B cell (primary cell): Measurements from ENCODE around the gene IFNA2. TPM values are rescaled to one million over a fixed set of nuclear protein-coding genes. Genes with fewer than 3 reads are reported as not detected.
"Not testable (repeated sequence)": the region's sequence is repeated elsewhere in the genome, so short reads cannot be mapped to it uniquely, and the experiment has no call there.

Experiments used
- ATAC-seq: fragments of 200-7000 bp; cut with Tn5 transposase; one replicate; pipeline ENCODE4 v1.10.0; 2021; ENCODE audit warnings: low read depth, mild to moderate bottlenecking, moderate number of reproducible peaks, moderate library complexity
- CTCF ChIA-PET: fragments of 350-600 bp; sonication (Branson Sonifier 250); formaldehyde crosslinking; loops from one replicate; lab custom pipeline; 2021; ENCODE audit warnings: antibody characterized with exemption, inconsistent platforms; lab: Charles Lee
- POLR2A ChIA-PET: fragments of 350-600 bp; sonication (Branson Sonifier 250); formaldehyde crosslinking; loops from one replicate; lab custom pipeline; 2021; ENCODE audit warnings: antibody characterized with exemption; lab: Charles Lee
- DNase-seq: peaks from one replicate; pipeline ENCODE4 v3.0.0; 2013
- H2AFZ ChIP-seq: 2 replicates; pipeline ENCODE4 v1.6.1; 2012; ENCODE audit warnings: mild to moderate bottlenecking, low read depth, low read length; ENCODE audit not compliant: insufficient read depth, poor library complexity, severe bottlenecking
- H3K27ac ChIP-seq, 2 donors: 1 replicate in 1 of 2; 2 replicates in 1 of 2; pipeline ENCODE4 v1.5.1; 2012 to 2013; ENCODE audit warnings: low read length in 2 of 2, mild to moderate bottlenecking in 2 of 2, moderate library complexity in 1 of 2
- H3K27me3 ChIP-seq, 4 experiments: fragments of 200-600 bp in 1 of 4; sonication (generic) in 1 of 4; replicated peaks in 1 of 4; 1 replicate in 2 of 4; 2 replicates in 2 of 4; pipeline versions ENCODE4 v1.6.1 to v1.7.0; 2013 to 2016; ENCODE audit warnings: low read length in 3 of 4, mild to moderate bottlenecking in 2 of 4, mixed read lengths in 1 of 4, moderate library complexity in 1 of 4; ENCODE audit not compliant: insufficient read depth in 4 of 4, control insufficient read depth in 3 of 4; ENCODE audit errors: control extremely low read depth in 1 of 4
- H3K36me3 ChIP-seq, 2 experiments: replicated peaks in 1 of 2; 1 replicate in 1 of 2; 2 replicates in 1 of 2; pipeline versions ENCODE4 v1.6.1 to v1.7.1; 2013; ENCODE audit warnings: low read length in 1 of 2; ENCODE audit not compliant: insufficient read depth in 2 of 2, control insufficient read depth in 1 of 2; ENCODE audit errors: control extremely low read depth in 1 of 2, extremely low read depth in 1 of 2
- H3K4me1 ChIP-seq, 2 donors: fragments of 200-600 bp in 1 of 2; sonication (generic) in 1 of 2; 1 replicate in 1 of 2; 2 replicates in 1 of 2; pipeline versions ENCODE4 v1.5.1 to v1.6.1; 2013 to 2017; ENCODE audit warnings: low read length in 2 of 2; ENCODE audit not compliant: control insufficient read depth in 2 of 2, insufficient read depth in 2 of 2
- H3K4me2 ChIP-seq: replicated peaks from 2 replicates; pipeline ENCODE3; 2012; ENCODE audit warnings: mild to moderate bottlenecking, low read depth, low read length; ENCODE audit not compliant: poor library complexity, severe bottlenecking
- H3K4me3 ChIP-seq, 5 experiments: fragments of 200-600 bp in 1 of 5; sonication (generic) in 1 of 5; 1 replicate in 3 of 5; 2 replicates in 2 of 5; pipeline versions ENCODE4 v1.5.1 to v1.7.0; 2011 to 2016; ENCODE audit warnings: low read length in 4 of 5, mild to moderate bottlenecking in 4 of 5, low read depth in 2 of 5, control low read depth in 1 of 5, moderate library complexity in 1 of 5; ENCODE audit not compliant: insufficient read depth in 1 of 5; ENCODE audit errors: control extremely low read depth in 1 of 5, extremely low read depth in 1 of 5
- H3K79me2 ChIP-seq: fragments of 200-600 bp; sonication (generic); one replicate; pipeline ENCODE4 v1.6.0; 2016; ENCODE audit warnings: low read length; ENCODE audit not compliant: control insufficient read depth, insufficient read depth
- H3K9ac ChIP-seq: fragments of 200-600 bp; sonication (generic); 2 replicates; pipeline ENCODE4 v1.6.1; 2017; ENCODE audit warnings: mild to moderate bottlenecking, low read length, moderate library complexity
- H3K9me3 ChIP-seq, 3 donors: one replicate each; pipeline versions ENCODE4 v1.6.1 to v1.7.1; 2013; ENCODE audit warnings: low read length in 2 of 3; ENCODE audit not compliant: control insufficient read depth in 2 of 3, insufficient read depth in 1 of 3; ENCODE audit errors: control extremely low read depth in 1 of 3
- H4K20me1 ChIP-seq: 2 replicates; pipeline ENCODE4 v1.6.0; 2012; ENCODE audit warnings: mild to moderate bottlenecking, low read length; ENCODE audit not compliant: insufficient read depth, control insufficient read depth, poor library complexity, severe bottlenecking
- H3K27ac Mint-ChIP-seq: one replicate; pipeline ENCODE4 v1.8.0; 2021; ENCODE audit warnings: mixed read lengths
- H3K27me3 Mint-ChIP-seq: one replicate; pipeline ENCODE4 v1.8.0; 2021; ENCODE audit warnings: mixed read lengths
- H3K4me1 Mint-ChIP-seq: one replicate; pipeline ENCODE4 v1.8.0; 2021; ENCODE audit warnings: mixed read lengths
- H3K4me3 Mint-ChIP-seq: one replicate; pipeline ENCODE4 v1.8.0; 2021; ENCODE audit warnings: mixed read lengths
- H3K9me3 Mint-ChIP-seq: one replicate; pipeline ENCODE4 v1.8.0; 2022; ENCODE audit warnings: mixed read lengths; ENCODE audit not compliant: insufficient read depth
- EZH2 ChIP-seq: IDR thresholded peaks from 2 replicates; pipeline ENCODE4 v1.6.1; 2012; ENCODE audit warnings: borderline replicate concordance, low read depth, mild to moderate bottlenecking, moderate library complexity, low read length; ENCODE audit not compliant: insufficient read depth, poor library complexity, severe bottlenecking
- WGBS: methylation state at CpG from one replicate; pipeline ENCODE4 v1.1.5; 2013; ENCODE audit warnings: missing lambda C conversion rate; ENCODE audit not compliant: insufficient coverage; 5-methylcytosine and 5-hydroxymethylcytosine counted together
- intact Hi-C: fragments of 100-400 bp; cut with micrococcal nuclease; formaldehyde crosslinking; loops from one replicate; pipeline ENCODE4 v1.10.0; 2022
- polyA minus RNA-seq: library from RNA; depleted of rRNA, polyadenylated mRNA; stranded (reverse); fragments of >200 nt; gene quantifications from 2 replicates; pipeline ENCODE4 v1.2.3, GENCODE V29; 2012
- polyA plus RNA-seq: library from polyadenylated mRNA; depleted of rRNA; stranded (reverse); fragments of >200 nt; gene quantifications from 2 replicates; pipeline ENCODE4 v1.2.3, GENCODE V29; 2012
- total RNA-seq, 2 donors: library from RNA; stranded (reverse); fragments of 120-200 nt in 1 of 2; gene quantifications; 1 replicate in 1 of 2; 2 replicates in 1 of 2; pipeline versions ENCODE4 v1.2.3 to v1.2.4, GENCODE V29; 2013 to 2022
- TF ChIP-seq, protein P1 (sequence below): fragments of 200-600 bp; IDR thresholded peaks from one replicate; pipeline ENCODE4 v1.8.0; 2022; ENCODE audit warnings: antibody characterized with exemption, mild to moderate bottlenecking

Gene IFNA2
- total RNA-seq (not detected in 2 replicates), polyA plus RNA-seq (not detected in 2 replicates), polyA minus RNA-seq (not detected in 2 replicates)
- total RNA-seq (2013), result not detected

DNA sequence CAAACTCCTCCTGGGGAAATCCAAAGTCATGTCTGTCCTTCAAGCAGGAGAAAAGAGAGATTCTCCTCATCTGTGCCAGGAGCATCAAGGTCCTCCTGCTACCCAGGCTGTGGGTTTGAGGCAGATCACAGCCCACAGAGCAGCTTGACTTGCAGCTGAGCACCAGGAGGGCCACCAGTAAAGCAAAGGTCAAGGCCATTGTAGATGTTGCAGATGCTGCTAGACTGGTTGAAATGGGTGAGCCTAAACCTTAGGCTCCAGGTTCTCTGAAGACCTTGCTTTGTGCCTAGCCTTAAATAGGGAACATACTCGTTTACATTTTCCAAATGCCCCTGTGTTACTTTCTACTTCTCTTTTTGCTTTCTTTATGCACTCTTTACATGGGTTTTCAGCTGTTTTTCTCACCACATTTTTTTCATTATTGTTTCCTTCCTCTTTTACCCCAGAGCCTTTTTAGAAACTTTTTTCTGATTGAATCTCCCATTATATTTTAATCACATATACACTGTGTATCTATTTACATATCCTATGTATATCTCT is at the start of gene IFNA2:
TSS of gene IFNA2 (minus strand) at position 268 of the 540 bp plus-strand sequence. CDS start at position 199, 69 bp downstream.
- no peaks in the 10 kb centered on the region for H4K20me1 ChIP-seq
- intact Hi-C loops, result no loop called here
- Mint-ChIP-seq H3K27ac (peak within 1 kb of the TSS; percentile 70), H3K4me1 (peaks cover 33% of the 10 kb centered on the region), H3K27me3 (peaks cover 30% of the 10 kb centered on the region), H3K4me3 (peak within 1 kb of the TSS; percentile 40), H3K9me3 (no peaks in the 10 kb centered on the region)
- no peaks in the 10 kb centered on the region for H3K79me2 ChIP-seq
- TF ChIP-seq EZH2, result no peak
- TF ChIP-seq, protein P1, sequence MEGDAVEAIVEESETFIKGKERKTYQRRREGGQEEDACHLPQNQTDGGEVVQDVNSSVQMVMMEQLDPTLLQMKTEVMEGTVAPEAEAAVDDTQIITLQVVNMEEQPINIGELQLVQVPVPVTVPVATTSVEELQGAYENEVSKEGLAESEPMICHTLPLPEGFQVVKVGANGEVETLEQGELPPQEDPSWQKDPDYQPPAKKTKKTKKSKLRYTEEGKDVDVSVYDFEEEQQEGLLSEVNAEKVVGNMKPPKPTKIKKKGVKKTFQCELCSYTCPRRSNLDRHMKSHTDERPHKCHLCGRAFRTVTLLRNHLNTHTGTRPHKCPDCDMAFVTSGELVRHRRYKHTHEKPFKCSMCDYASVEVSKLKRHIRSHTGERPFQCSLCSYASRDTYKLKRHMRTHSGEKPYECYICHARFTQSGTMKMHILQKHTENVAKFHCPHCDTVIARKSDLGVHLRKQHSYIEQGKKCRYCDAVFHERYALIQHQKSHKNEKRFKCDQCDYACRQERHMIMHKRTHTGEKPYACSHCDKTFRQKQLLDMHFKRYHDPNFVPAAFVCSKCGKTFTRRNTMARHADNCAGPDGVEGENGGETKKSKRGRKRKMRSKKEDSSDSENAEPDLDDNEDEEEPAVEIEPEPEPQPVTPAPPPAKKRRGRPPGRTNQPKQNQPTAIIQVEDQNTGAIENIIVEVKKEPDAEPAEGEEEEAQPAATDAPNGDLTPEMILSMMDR, result no peak
- CTCF ChIA-PET, result interaction anchor here (1.1 to 1.9 kb wide), 4 partner anchors 11 to 59 kb away, joined by 4 to 10 read pairs (median 6); no protein-coding TSS in a partner anchor
- peak within 1 kb of the TSS; percentile 46 for H3K4me2 ChIP-seq
- H3K9ac ChIP-seq, result no peak within 1 kb of the TSS
- POLR2A ChIA-PET, result no interaction called here
- no peak within 1 kb of the TSS for H3K4me3 ChIP-seq
- no peak within 1 kb of the TSS for H3K27ac ChIP-seq
- no peak for ATAC-seq
- 0% methylated on average over 1 of the region's 1 CpG for WGBS
- no peaks in the 10 kb centered on the region for H3K36me3 ChIP-seq
- DNase-seq, result peak; percentile 69
- H3K4me1 ChIP-seq, result peaks cover 20 to 25% of the 10 kb centered on the region in 2 donors
- H2AFZ ChIP-seq, result no peak within 1 kb of the TSS
- H3K9me3 ChIP-seq, result peaks cover 3 to 5% (median 4%) of the 10 kb centered on the region in 3 donors
- H3K27me3 ChIP-seq, result peaks cover 0 to 35% (median 14%) of the 10 kb centered on the region in 4 experiments

- Mint-ChIP-seq H3K27me3 (peaks cover 60% of the 10 kb centered on the region), H3K4me1 (peaks cover 14% of the 10 kb centered on the region)
- H3K9ac ChIP-seq, H3K27ac ChIP-seq, H3K36me3 ChIP-seq, H3K27ac Mint-ChIP-seq, H3K9me3 Mint-ChIP-seq, POLR2A ChIA-PET, H3K9me3 ChIP-seq, H3K4me2 ChIP-seq, intact Hi-C loops, H3K4me3 Mint-ChIP-seq, H4K20me1 ChIP-seq, H3K79me2 ChIP-seq, ATAC-seq, H2AFZ ChIP-seq, H3K4me1 ChIP-seq, H3K4me3 ChIP-seq, DNase-seq: not testable (repeated sequence)
- peaks cover 0 to 39% (median 25%) of the 10 kb centered on the region in 4 experiments for H3K27me3 ChIP-seq
- CTCF ChIA-PET, result interaction anchor here (0.8 to 4.8 kb wide), 13 partner anchors 8 to 602 kb away, joined by 3 to 50 read pairs (median 7); partner anchors contain the start of gene IFNA2
- WGBS, result 83% methylated on average over 1 of the region's 7 CpGs
These were observed 49.8 kb upstream of the IFNA2 start for GRCh38 chr9:21435015-21435383.
